Tibial nerve (tissue), 4 donors: Measurements from ENCODE around the gene RIOK3. TPM values are rescaled to one million over a fixed set of nuclear protein-coding genes. Genes with fewer than 3 reads are reported as not detected.
"Not testable (repeated sequence)": the region's sequence is repeated elsewhere in the genome, so short reads cannot be mapped to it uniquely, and the experiment has no call there.

ENCODE experiments used
- DNase-seq, 2 donors: peaks; one replicate each; pipeline ENCODE4 v3.0.0-alpha.2; 2019; ENCODE audit warnings: low spot score in 2 of 2
- H3K27ac ChIP-seq, 4 donors: fragments of 200-600 bp; sonication (generic) in 3 of 4; one replicate each; pipeline ENCODE4 v1.5.1; 2017 to 2019; ENCODE audit warnings: mild to moderate bottlenecking in 1 of 4
- H3K27me3 ChIP-seq, 2 donors: fragments of 200-600 bp; sonication (generic) in 1 of 2; one replicate each; pipeline versions ENCODE4 v1.5.1 to v1.6.0; 2017 to 2019
- H3K36me3 ChIP-seq, 3 donors: fragments of 200-600 bp; sonication (generic); one replicate each; pipeline ENCODE4 v1.5.1; 2018 to 2019
- H3K4me1 ChIP-seq, 4 donors: fragments of 200-600 bp; sonication (generic) in 3 of 4; one replicate each; pipeline ENCODE4 v1.5.1; 2017 to 2019
- H3K4me3 ChIP-seq, 4 donors: fragments of 200-600 bp; sonication (generic) in 3 of 4; one replicate each; pipeline ENCODE4 v1.5.1; 2017 to 2019; ENCODE audit warnings: mild to moderate bottlenecking in 1 of 4, moderate library complexity in 1 of 4
- H3K9me3 ChIP-seq, 4 donors: fragments of 200-600 bp; sonication (generic) in 3 of 4; one replicate each; pipeline ENCODE4 v1.5.1; 2017 to 2019
- CTCF ChIP-seq, 5 experiments: fragments of 200-600 bp in 3 of 5; fragments of 450-650 bp in 2 of 5; sonication (generic) in 3 of 5; IDR thresholded peaks; one replicate each; pipeline ENCODE4 v1.5.1; 2016 to 2019; ENCODE audit warnings: antibody characterized with exemption in 5 of 5, mild to moderate bottlenecking in 3 of 5, moderate library complexity in 2 of 5
- EP300 ChIP-seq, 2 donors: sonication (generic); formaldehyde crosslinking; IDR thresholded peaks; one replicate each; pipeline ENCODE4 v1.6.1; 2017; ENCODE audit warnings: antibody characterized with exemption in 2 of 2, mild to moderate bottlenecking in 1 of 2
- POLR2A ChIP-seq, 2 donors: fragments of 450-650 bp; IDR thresholded peaks; one replicate each; pipeline ENCODE4 v1.6.1; 2017; ENCODE audit warnings: antibody characterized with exemption in 2 of 2, mild to moderate bottlenecking in 2 of 2, moderate library complexity in 2 of 2
- WGBS, 2 donors: methylation state at CpG; one replicate each; pipeline ENCODE4 v1.1.5; 2018; 5-methylcytosine and 5-hydroxymethylcytosine counted together
- total RNA-seq, 4 donors: library from RNA; depleted of rRNA; stranded (reverse); fragments of >200 nt; gene quantifications; one replicate each; pipeline ENCODE4 v1.1.0, GENCODE V29; 2016

Gene RIOK3
- total RNA-seq, 4 donors from 2014 or later, result 57.9 to 69.5 (median 61.4) TPM

- no peak overlapping the region for H3K4me3 ChIP-seq
- TF ChIP-seq CTCF (IDR thresholded peaks at IDR 0.05), result no peak
- no peak for TF ChIP-seq POLR2A (IDR thresholded peaks at IDR 0.05)
- TF ChIP-seq EP300 (IDR thresholded peaks at IDR 0.05), result no peak
- H3K27ac ChIP-seq, result no peak overlapping the region
- H3K36me3 ChIP-seq, result peaks cover 0 to 81% (median 8%) of the 10 kb centered on the region in 3 donors
- WGBS, 2 donors, result 82 to 86% methylated on average over 3 of the region's 3 CpGs
- H3K27me3 ChIP-seq, result no peaks in the 10 kb centered on the region
- H3K4me1 ChIP-seq, result no peaks in the 10 kb centered on the region
- no peaks in the 10 kb centered on the region for H3K9me3 ChIP-seq
- no peak for DNase-seq
These were observed 26.9 kb downstream of the RIOK3 start for GRCh38 chr18:23479829-23480505.

GRCh38 chr18:23484561-23485182, 31.6 kb downstream of the RIOK3 start:
- Histone ChIP-seq H3K4me3 (no peak overlapping the region), H3K36me3 (peaks cover 0 to 34% (median 5%) of the 10 kb centered on the region in 3 donors), H3K4me1 (peaks cover 0 to 8% (median 0%) of the 10 kb centered on the region in 4 donors), H3K27ac (no peak overlapping the region), H3K9me3 (no peaks in the 10 kb centered on the region), H3K27me3 (no peaks in the 10 kb centered on the region)
- WGBS, 2 donors, result 64 to 65% methylated on average over 8 of the region's 8 CpGs
- DNase-seq, result no peak
- no peak for TF ChIP-seq EP300 (IDR thresholded peaks at IDR 0.05)
- no peak for TF ChIP-seq CTCF (IDR thresholded peaks at IDR 0.05)
- TF ChIP-seq POLR2A (IDR thresholded peaks at IDR 0.05), result no peak

GRCh38 chr18:23485386-23485785, 32.3 kb downstream of the RIOK3 start:
- Histone ChIP-seq H3K36me3 (peaks cover 0 to 27% (median 5%) of the 10 kb centered on the region in 3 donors), H3K4me3 (no peak overlapping the region), H3K27ac (no peak overlapping the region), H3K27me3 (no peaks in the 10 kb centered on the region), H3K4me1 (peaks cover 0 to 8% (median 0%) of the 10 kb centered on the region in 4 donors), H3K9me3 (no peaks in the 10 kb centered on the region)
- TF ChIP-seq CTCF (IDR thresholded peaks at IDR 0.05), result no peak
- TF ChIP-seq EP300 (IDR thresholded peaks at IDR 0.05), result no peak
- TF ChIP-seq POLR2A (IDR thresholded peaks at IDR 0.05), result no peak
- no peak for DNase-seq
- 91% methylated on average over 7 of the region's 7 CpGs for WGBS, 2 donors

GRCh38 chr18:23487738-23488570, 34.9 kb downstream of the RIOK3 start:
- WGBS, 2 donors, result 50% methylated on average over 14 of the region's 14 CpGs
- Histone ChIP-seq H3K27me3 (no peaks in the 10 kb centered on the region), H3K36me3 (peaks cover 0 to 5% (median 0%) of the 10 kb centered on the region in 3 donors), H3K9me3 (no peaks in the 10 kb centered on the region), H3K27ac (peak overlapping the region in 3 of 4 donors; percentile 53 to 82 (median 66)), H3K4me3 (peak overlapping the region in 2 of 4 donors; percentile 27 to 30), H3K4me1 (peaks cover 0 to 8% (median 0%) of the 10 kb centered on the region in 4 donors)
- TF ChIP-seq EP300 (IDR thresholded peaks at IDR 0.05), result no peak
- TF ChIP-seq POLR2A (IDR thresholded peaks at IDR 0.05), result no peak
- no peak for TF ChIP-seq CTCF (IDR thresholded peaks at IDR 0.05)
- DNase-seq, result no peak

- H3K4me1 ChIP-seq, DNase-seq, H3K27ac ChIP-seq, H3K4me3 ChIP-seq, H3K36me3 ChIP-seq, H3K27me3 ChIP-seq, H3K9me3 ChIP-seq: not testable (repeated sequence)
- 56 to 59% methylated on average over 5 of the region's 5 CpGs for WGBS, 2 donors
These were observed 36.5 kb downstream of the RIOK3 start for GRCh38 chr18:23489586-23489985.
